GM10847 (cell line): ENCODE data around the gene PM20D1.

Experiments used
- POLR2A ChIP-seq: IDR thresholded peaks from 2 replicates; pipeline ENCODE4 v1.6.1; 2011; ENCODE audit not compliant: insufficient read length; ENCODE audit errors: extremely low read depth

The PM20D1 gene, protein sequence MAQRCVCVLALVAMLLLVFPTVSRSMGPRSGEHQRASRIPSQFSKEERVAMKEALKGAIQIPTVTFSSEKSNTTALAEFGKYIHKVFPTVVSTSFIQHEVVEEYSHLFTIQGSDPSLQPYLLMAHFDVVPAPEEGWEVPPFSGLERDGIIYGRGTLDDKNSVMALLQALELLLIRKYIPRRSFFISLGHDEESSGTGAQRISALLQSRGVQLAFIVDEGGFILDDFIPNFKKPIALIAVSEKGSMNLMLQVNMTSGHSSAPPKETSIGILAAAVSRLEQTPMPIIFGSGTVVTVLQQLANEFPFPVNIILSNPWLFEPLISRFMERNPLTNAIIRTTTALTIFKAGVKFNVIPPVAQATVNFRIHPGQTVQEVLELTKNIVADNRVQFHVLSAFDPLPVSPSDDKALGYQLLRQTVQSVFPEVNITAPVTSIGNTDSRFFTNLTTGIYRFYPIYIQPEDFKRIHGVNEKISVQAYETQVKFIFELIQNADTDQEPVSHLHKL

DNA sequence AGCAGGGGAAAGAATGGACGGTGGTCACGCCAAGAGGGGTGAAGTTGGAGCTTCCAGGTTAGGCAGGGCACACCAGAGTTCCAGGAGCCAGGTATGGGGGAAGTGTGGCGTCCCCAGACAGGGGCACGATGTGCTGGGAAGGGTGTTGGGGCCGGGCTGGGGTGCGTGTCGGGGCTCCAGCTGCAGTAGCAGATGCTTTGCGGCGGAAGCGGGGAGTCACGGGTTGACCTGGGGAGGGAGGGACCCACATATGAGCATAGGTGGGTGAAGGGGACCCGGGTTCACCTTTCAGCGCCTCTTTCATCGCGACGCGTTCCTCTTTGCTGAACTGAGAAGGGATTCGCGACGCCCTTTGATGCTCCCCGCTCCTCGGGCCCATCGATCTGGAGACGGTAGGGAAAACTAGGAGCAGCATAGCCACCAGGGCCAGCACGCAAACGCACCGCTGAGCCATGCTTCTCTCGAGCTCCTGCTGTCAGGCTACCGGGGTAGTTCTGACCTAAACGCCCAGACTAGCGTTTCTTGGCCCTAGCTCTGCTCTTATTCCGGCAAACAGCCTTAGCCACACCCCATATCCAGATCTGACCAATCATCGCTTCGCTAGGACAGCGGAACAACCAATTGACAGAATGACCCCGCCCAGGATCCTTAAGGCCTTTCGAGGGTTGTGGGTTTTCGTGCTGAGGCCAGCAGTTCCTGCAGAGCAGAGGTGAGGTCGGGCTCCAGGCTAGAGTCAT is at the start of gene PM20D1:
TSS of gene PM20D1 (minus strand) at position 514 of the 737 bp plus-strand sequence. CDS start at position 454, 60 bp downstream.
- no peak for TF ChIP-seq POLR2A

DNA sequence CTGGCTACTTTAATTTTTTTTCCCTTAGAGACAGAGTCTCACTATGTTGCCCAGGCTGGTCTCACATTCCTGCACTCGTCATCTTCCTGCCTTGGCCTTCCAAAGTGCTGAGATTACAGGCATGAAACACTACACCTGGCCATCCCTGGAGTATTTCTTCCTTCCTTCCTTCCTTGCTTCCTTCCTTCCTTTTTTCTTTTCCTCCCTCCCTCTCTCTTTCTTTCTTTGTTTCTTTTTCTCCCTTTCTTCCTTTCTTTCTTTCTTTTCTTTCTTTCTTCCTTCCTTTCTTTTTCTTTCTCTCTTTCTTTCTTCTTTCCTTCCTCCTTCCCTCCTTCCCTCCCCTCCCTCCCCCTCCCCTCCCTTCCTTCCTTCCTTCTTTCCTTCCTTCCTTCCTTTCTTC is 46.4 kb upstream of the PM20D1 start:
- TF ChIP-seq POLR2A: no peak

DNA sequence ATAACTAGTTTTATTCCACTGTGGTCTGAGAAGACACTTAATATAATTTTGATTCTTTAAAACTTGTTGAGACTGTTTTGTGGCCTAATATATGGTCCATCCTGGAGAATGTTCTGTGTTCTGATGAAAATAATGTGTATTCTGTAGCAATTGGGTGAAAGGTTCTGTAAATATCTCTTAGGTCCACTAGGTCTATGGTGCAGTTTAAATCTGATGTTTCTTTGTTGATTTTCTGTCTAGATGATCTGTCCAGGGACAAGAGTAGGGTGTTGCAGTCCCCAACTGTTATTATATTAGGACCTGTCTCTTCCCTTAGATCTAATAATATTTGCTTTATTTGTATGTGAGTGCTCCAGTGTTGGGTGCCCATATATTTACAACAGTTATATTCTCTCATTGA is 33.9 kb upstream of the PM20D1 start:
- no peak for TF ChIP-seq POLR2A

DNA sequence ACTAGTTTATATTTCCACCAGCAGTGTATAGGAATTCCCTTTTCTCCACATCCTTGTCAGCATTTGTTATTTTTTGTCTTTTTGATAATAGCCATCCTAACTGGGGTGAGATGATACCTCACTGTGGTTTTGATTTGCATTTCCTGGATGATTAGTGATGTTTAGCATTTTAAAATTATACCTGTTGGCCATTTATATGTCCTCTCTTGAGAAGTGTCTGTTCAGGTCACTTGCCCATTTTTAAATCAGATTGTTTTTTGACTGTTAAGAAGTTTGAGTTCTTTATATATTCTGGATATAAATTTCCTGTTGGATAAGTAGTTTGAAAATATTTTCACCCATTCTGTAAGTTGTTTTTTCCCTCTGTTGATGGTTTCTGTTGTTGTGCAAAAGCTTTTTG is 31.0 kb upstream of the PM20D1 start:
- no peak for TF ChIP-seq POLR2A

DNA sequence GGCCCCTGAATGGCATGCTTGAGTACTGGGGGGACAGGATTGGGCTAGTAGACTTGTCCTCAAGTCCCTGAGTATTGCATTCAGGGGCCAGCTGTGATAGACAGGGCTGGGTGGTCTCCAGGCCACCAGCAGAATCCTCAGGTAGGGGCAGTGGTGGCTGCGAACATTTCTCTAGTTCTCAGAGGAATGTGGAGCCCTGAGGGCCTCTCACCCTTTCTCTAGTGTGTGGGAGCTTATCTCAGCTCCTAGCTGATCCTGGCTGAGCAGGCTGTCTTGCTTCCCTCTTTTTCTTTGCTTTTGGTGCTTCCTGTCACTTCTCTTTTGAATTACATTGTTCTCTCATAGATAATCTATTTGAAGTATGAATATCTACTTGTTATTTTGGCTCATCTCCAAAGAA is 30.0 kb upstream of the PM20D1 start:
- TF ChIP-seq POLR2A: no peak

DNA sequence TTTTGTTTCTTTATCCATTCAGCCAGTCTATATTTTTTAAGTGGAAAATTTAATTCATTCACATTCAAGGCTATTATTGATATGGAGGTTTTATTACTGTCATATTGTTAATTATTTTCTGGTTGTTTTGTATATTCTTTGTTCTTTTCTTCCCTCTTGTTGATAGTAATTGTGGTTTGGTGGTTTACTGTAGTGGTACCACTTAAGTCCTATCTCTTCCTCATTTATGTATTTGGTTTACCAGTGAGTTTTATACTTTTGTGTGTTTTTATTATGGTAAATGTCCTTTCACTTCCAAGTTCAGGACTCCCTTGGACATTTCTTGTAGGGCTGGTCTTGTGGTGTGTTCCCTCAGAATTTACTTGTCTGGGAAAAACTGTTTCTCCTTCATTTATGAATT is 28.1 kb upstream of the PM20D1 start:
- no peak for TF ChIP-seq POLR2A

DNA sequence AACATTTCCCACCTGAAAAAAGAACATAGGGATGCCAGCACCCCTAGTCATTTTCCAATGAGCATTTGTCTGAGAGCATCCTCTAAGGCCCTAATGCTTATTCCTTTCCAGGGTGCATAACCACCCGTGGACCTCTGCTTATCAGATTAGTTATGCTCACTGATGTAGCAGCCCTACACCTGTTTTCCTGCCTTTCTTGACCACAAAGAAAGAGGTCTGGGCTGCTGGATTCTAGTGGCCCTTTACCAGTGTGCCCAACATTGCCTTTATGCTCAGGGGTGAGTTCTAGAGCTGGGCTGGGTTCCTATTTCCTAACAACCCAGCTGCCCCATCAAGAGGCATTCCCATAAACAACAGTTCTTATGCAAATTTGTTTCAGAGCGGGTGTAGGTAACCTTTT is 20.3 kb upstream of the PM20D1 start:
- no peak for TF ChIP-seq POLR2A

DNA sequence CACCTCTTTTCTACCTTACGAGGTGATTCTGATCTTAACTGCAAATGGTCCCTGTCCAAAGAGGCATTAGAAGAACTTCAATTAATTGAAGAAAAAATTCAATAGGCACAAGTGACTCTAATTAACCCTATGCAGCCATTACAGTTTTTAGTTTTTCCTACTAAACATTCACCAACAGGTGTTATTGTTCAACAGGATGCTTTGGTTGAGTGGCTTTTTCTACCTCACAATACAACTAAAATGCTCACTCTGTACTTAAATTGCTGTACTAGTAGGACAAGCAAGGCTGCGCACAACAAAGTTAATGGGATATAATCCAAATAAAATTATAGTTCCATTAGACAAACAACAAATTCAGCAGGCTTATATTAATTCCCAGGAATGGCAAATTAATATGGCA is 11.6 kb upstream of the PM20D1 start:
- no peak for TF ChIP-seq POLR2A

DNA sequence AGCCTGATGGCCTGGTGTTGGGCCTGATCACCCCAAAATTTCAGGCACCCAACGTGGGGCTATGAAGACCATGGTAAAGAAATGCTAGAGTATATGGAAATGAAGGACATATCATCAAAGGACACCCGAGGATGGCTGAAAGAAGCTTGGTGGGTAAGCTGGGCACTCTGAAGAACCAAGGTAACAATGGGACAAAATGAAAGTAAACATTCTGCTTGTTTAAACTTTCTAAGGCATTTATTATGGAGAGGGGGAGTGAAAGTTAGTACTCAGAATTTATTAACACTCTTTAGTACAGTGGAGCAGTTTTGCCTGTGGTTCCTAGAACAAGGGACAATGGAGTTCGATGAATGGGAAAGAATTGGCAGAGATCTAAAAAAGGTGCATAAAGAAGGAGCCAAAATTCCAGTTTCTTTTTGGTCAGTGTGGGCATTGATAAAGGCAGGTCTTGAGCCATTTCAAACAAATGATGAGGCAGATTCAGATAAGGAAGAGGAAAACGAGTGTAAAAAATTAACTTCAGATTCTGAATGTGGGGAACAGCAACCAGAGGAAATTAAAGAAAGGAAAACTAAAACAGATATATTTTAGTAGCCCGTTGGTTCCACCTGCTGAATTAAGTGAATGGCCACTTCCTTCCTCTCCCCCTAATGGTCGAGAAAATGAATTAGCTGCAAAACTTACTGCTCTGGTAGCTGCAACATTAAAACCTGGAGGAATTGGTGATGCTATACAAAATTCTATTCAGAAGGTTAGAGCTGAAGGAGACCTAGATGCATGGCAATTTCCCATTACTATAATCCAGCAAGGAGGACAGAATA is 8.4 kb upstream of the PM20D1 start:
- no peak for TF ChIP-seq POLR2A

DNA sequence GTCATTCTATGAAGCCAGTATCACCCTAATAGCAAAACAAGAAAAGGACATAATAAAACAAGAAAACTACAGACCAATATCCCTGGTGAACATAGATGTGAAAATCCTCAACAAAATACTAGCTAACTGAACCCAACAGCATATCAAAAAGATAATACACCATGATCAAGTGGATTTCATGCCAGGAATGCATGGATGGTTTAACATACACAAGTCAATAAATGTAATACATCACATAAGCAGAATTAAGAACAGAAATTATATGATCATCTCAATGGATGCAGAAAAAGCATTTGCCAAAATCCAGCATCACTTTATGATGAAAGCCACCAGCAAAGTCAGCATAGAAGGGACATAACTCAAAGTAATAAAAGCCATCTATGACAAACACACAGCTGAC is 6.5 kb upstream of the PM20D1 start:
- TF ChIP-seq POLR2A: no peak

DNA sequence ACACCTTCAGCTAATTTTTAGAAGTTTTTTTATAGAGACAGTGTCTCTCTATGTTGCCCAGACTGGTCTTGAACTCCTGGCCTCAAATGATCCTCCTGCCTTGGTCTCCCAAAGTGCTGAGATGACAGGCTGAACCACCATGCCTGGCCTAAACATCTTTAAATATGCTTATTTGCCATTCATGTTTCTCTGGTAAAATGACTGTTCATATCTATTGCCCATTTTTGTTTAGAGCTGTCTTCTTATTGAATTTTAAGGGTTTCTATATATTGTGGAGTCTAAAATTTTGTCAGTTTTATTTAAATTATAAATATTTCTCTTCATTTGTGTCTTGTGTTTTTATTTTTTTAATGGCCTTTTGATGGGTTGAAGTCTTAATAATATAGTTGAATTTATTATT is 3.0 kb upstream of the PM20D1 start:
- TF ChIP-seq POLR2A: no peak

DNA sequence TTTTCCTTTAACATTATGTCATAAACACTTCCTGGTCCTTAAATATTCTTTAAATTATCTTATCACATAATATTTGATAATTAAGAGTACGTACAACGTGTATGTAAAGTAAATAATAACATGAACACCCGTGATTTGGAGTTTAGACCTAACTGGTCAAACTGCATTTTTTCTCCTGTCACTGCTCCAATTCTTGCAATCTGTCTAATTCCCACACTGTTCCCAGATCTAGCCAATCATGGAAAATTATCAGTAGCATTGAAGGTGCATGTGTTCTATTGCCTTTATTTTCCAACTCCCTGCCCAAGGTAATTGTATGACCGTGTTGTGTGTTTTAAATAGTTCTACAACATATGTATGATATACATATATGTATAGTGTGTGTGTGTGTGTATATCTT is 2.1 kb upstream of the PM20D1 start:
- no peak for TF ChIP-seq POLR2A

DNA sequence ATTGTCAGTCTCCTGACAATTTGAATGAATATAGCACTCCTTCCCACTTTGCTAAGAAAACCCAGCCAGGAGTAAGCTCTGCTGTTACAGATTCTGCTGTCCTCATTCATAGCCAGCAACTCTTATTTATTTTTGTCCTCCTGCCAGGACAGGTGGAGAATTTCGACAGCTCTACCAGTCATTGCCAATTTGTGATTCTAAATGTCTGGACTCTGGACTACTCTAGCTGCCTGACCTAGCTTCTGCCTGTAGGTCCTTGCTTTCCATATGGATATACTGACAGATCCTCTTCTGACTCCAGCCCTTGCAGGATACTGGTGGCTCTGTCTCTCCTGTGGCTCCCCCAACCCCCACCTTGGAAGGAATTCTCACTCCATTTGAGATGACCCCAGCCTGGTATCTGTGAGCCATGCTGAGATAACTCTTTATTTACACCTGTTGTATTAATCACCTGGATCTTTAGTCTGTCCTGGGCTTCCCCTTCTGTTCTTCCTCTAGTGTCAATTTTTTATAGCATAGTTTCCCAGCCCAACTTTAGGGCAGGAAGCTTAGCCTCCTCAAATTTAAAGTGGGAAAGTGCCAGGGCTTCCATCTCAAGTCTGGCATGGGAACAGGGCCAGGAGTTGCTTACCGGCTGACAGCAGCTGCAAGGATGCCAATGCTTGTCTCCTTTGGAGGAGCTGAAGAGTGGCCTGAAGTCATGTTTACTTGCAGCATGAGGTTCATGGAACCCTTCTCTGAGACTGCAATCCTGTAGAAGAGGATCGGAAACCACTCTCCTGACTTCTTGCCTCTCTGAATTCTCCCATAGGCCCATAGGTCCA is 6.7 kb downstream of the PM20D1 start:
- TF ChIP-seq POLR2A: no peak

DNA sequence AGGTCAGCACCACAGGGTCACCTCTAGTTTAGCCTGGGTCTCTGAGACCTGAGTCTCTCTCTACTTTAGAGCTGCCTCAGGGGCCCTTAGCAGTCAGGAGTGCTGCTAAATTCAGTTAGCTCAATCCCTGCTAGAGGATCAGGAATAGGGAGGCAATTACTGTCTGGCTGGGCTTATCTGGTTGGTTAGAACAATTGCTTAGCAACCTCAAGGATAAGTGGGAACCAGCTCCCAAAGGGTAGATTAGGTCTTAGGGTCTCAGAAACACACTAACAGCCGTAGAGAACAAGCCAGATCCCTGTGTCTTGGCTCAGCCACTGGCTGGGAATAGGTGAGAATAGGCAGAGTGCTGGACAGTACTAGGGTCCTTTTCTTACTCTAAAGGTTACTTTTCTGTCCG is 7.7 kb downstream of the PM20D1 start:
- no peak for TF ChIP-seq POLR2A
